ENCODE results near the gene HMX3. TPM values are rescaled to one million over a fixed set of nuclear protein-coding genes. Genes with fewer than 3 reads are reported as not detected.

The HMX3 gene
- total and polyA plus RNA-seq, 8 donors: not detected

DNA sequence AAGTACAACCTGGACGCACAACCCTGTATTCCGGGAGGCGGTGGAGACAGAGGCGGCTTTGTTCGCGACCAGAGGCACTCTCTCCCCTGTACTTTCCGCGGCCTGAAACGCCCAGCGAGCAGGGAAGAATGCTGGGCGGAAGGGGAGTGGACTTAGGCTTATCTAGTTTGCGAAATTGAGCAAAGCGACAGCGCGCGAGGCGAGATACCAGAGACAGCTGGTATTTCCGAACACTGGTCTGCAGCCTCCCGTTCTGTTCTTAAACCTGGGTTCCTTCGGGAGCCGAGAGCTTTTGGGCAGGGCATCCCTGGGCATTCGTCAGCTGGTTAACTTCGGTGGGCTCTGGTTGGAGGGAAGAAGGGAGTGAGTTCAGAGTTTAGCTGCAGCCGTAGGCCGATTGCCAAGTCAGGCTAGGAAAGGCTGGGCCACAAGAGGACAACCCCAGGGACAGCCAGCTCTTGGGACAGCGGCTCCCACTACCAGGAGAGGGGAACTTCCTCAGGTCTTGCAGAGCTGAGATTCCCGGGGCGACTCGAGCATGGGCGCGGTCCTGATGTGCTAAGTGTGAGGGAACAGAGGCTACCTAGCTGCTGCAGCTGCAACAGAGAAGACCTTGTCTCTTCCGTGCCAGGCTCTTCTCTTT is 3.9 kb downstream of the HMX3 start:
- peaks cover 100% of the 10 kb centered on the region in 2 donors for H3K27me3 ChIP-seq
- H3K36me3 ChIP-seq: no peaks in the 10 kb centered on the region
- H3K27ac ChIP-seq: no peak overlapping the region
- TF ChIP-seq, protein P1, sequence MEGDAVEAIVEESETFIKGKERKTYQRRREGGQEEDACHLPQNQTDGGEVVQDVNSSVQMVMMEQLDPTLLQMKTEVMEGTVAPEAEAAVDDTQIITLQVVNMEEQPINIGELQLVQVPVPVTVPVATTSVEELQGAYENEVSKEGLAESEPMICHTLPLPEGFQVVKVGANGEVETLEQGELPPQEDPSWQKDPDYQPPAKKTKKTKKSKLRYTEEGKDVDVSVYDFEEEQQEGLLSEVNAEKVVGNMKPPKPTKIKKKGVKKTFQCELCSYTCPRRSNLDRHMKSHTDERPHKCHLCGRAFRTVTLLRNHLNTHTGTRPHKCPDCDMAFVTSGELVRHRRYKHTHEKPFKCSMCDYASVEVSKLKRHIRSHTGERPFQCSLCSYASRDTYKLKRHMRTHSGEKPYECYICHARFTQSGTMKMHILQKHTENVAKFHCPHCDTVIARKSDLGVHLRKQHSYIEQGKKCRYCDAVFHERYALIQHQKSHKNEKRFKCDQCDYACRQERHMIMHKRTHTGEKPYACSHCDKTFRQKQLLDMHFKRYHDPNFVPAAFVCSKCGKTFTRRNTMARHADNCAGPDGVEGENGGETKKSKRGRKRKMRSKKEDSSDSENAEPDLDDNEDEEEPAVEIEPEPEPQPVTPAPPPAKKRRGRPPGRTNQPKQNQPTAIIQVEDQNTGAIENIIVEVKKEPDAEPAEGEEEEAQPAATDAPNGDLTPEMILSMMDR (IDR thresholded peaks at IDR 0.05): no peak
- DNase-seq (peak in 1 of 4 donors; percentile 58), ATAC-seq (peak; percentile 41)
- intact Hi-C loops (cut with DNase I): no loop called here
- H3K9me3 ChIP-seq: no peaks in the 10 kb centered on the region
- peaks cover 23 to 50% of the 10 kb centered on the region in 2 donors for H3K4me1 ChIP-seq
- no peak overlapping the region for H3K4me3 ChIP-seq

DNA sequence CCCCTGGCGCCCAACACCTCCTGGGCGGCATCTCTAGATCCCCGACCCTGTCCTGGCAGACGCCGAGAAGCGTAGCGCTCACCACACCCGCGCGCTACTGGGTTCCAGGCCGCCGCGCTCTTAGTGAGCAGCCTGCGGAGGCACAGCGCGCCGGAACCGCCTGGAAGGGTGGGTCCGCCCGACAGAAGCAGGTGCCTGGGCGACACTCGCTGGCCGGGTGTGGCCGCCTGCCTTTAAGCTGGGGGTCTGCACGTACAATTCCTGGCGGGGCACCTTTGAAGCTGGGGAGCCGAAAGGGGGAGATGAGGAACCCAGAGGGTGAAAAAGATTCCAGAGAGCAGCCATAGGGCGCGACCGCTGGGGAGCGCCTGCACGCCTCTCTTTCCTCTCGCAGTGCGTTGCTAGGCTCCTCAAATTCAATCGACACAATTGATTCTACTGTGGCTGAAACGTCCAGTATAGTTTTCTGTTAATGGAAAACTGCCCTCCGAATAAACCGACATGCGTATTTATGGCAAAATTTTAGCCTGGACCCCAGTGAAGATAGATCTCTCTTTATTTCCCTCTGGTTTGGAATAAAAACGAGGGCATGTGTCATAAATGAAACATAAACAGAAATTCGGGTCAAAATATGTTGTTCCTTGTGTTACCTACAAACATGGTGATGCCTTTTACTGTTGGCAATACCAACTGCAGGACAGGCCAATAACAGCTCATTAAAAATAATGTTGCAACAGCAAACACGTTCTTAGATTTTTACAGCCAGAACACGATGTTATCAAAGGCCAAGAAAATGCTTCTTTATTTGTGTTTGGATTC is 4.6 kb downstream of the HMX3 start:
- H3K4me3 ChIP-seq: no peak overlapping the region
- H3K27me3 ChIP-seq: peaks cover 100% of the 10 kb centered on the region in 2 donors
- H3K27ac ChIP-seq: no peak overlapping the region
- intact Hi-C loops (cut with DNase I): no loop called here
- ATAC-seq (no peak), DNase-seq (no peak)
- TF ChIP-seq, protein P1 (IDR thresholded peaks at IDR 0.05): no peak
- H3K9me3 ChIP-seq: no peaks in the 10 kb centered on the region
- H3K36me3 ChIP-seq: no peaks in the 10 kb centered on the region
- peaks cover 18 to 43% of the 10 kb centered on the region in 2 donors for H3K4me1 ChIP-seq

DNA sequence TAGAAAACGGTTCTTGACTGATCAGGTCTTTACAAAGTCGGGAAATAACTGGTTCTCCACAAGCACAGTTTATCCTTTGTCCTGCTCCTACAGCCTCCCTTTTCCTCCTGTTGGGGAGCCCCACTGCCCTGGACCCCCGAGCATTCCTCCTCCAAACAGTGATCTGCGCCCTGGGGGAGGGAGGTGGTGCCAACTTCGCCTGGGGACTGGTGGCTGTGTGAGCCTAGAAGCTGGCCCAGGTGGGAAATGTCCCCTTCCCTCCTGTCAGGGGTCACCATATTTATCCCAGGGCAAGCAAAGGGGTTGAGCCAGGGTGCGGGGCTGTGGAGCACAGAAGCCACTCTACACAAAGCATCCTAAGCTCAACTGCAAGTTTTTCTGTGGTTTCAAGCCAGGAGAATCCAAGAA is 5.2 kb downstream of the HMX3 start:
- H3K9me3 ChIP-seq: no peaks in the 10 kb centered on the region
- H3K4me1 ChIP-seq: peaks cover 14 to 37% of the 10 kb centered on the region in 2 donors
- no peaks in the 10 kb centered on the region for H3K36me3 ChIP-seq
- no peak overlapping the region for H3K4me3 ChIP-seq
- intact Hi-C loops (cut with DNase I): no loop called here
- no peak for ATAC-seq
- TF ChIP-seq, protein P1 (IDR thresholded peaks at IDR 0.05): no peak
- H3K27ac ChIP-seq: no peak overlapping the region
- peak in 1 of 4 donors; percentile 47 for DNase-seq
- H3K27me3 ChIP-seq: peaks cover 100% of the 10 kb centered on the region in 2 donors

DNA sequence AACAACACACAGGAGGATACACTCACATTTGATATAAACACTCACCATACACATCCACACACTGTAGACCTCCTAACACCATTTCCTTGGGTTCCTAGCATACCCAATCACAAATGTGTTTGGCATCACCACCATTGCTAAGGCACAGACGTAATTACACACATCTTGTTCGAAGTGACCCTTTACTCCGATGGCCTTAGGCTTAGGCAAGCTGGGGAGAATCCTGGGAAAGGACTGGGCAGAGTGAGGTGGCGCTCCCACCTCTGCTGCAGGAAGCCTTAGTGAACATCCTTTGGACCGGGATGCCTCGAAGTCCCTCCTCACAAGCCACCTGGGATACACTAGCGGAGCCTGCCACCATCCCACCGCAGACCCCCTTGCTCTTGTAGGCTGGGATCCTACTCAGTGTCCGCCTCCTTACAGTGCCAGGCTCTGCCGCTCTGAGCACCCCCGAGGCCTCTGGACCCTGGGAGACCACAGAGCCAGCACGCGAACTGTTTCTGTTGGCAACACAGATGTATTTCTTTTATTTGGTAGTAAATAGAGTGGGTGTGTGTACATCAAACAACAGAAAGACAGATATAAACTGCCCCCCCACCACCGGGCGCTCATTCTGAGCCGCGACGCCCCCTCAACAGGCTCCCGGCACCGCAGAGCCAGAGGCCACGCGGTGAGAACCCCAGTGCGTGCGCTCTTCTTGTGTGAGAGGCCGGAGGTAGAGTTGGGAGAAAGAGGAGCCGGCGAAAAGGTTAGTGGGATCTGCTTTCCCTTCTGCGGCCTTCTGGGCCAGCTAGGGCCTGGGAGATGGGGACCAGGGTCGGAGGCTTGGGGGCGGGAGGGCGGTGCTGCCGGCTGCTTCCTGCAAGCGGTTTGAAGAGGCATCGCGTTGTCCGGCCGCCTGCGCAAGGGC is 6.3 kb downstream of the HMX3 start:
- DNase-seq: peak in 1 of 4 donors; percentile 61
- Histone ChIP-seq H3K36me3 (no peaks in the 10 kb centered on the region), H3K27me3 (peaks cover 100% of the 10 kb centered on the region in 2 donors), H3K4me3 (no peak overlapping the region), H3K9me3 (no peaks in the 10 kb centered on the region), H3K4me1 (peaks cover 7 to 32% of the 10 kb centered on the region in 2 donors), H3K27ac (no peak overlapping the region)
- TF ChIP-seq, protein P1 (IDR thresholded peaks at IDR 0.05): no peak
- no peak for ATAC-seq
- intact Hi-C loops (cut with DNase I): no loop called here

Measured in left lung (tissue), 10 donors.